ENCODE data around the gene TADA2A.

TADA2A gene

DNA sequence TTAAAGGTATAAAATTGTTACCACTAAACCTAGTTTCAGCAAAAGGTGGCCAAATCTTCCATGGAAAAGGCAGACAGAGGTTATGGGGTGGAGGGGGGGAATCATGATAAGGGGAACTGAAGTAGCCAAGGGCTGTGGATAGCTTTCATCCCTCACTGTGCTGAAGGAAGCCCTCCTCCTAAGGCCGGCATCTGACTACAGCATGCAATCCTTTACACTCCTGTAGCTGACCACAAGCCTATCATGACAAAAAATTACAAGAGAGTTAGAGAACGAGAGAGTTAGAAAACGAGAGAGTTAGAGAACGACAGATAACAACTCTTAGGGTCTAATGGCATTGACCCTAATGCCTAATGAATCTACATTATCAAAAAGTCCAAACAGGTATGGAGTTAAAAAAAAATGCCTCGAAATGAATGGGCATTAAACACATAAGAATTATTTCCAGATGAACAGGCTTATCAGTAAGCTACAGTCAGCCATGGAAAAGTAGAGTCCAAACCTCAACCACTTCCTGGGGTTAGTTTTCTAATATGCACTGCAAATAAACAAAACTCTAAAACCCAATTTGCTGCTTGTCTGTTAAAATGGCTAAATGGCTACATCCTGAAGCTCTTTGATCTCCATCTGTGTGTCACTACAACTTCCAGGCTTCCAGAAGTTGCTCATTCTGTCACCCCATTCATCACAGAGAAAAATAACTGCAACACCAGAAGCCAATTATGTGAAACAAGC, 112.7 kb downstream of the TADA2A start:
- H2BK5ac ChIP-seq (ENCODE audit: low read length) = no peak overlapping the region
- no peaks in the 10 kb centered on the region for H3K9me3 ChIP-seq (replicated peaks in 1 of 2; ENCODE audit: control insufficient read depth in 2 of 2, insufficient read depth in 1 of 2, low read depth in 1 of 2, low read length in 2 of 2)
- no peaks in the 10 kb centered on the region for H3K79me1 ChIP-seq (ENCODE audit: low read depth, low read length)
- no peak overlapping the region for H3K9ac ChIP-seq (ENCODE audit: low read depth, low read length, poor library complexity)
- H4K8ac ChIP-seq (ENCODE audit: low read depth, low read length) = no peak overlapping the region
- H3K18ac ChIP-seq (ENCODE audit: low read length) = no peak overlapping the region
- no peak overlapping the region for H4K91ac ChIP-seq (ENCODE audit: low read depth, low read length, poor library complexity)
- H3K4ac ChIP-seq (ENCODE audit: low read length) = no peak overlapping the region
- no peak overlapping the region for H2BK12ac ChIP-seq (ENCODE audit: low read length)
- H3K23ac ChIP-seq (ENCODE audit: low read depth, low read length, poor library complexity) = no peak overlapping the region
- H3K27me3 ChIP-seq (ENCODE audit: control insufficient read depth in 3 of 3, insufficient read depth in 3 of 3, low read depth in 1 of 3, low read length in 3 of 3) = no peaks in the 10 kb centered on the region
- no peak overlapping the region for H2AK5ac ChIP-seq (ENCODE audit: low read depth, low read length)
- no peak overlapping the region for H3K4me3 ChIP-seq (ENCODE audit: low read length in 2 of 2)
- no peak overlapping the region for H2BK15ac ChIP-seq (ENCODE audit: low read length)
- H3K4me1 ChIP-seq (ENCODE audit: control insufficient read depth in 2 of 2, insufficient read depth in 1 of 2, low read depth in 1 of 2, low read length in 2 of 2) = peaks cover 0 to 10% of the 10 kb centered on the region in 2 donors
- no peak for DNase-seq (ENCODE audit: low spot score)
- no peak overlapping the region for H3K14ac ChIP-seq (ENCODE audit: low read length)
- no peak overlapping the region for H3K27ac ChIP-seq (replicated peaks; ENCODE audit: low read length)
- H3K36me3 ChIP-seq (replicated peaks in 1 of 2; ENCODE audit: control insufficient read depth in 2 of 2, insufficient read depth in 2 of 2, low read length in 2 of 2) = peaks cover 16 to 76% of the 10 kb centered on the region in 2 donors
- no peak overlapping the region for H3K4me2 ChIP-seq (ENCODE audit: insufficient read depth, low read length, poor library complexity, severe bottlenecking)
- no peak overlapping the region for H2AFZ ChIP-seq (ENCODE audit: low read length)
- no CpG with 5 or more reads among the region's 5 CpGs for WGBS, 2 donors (ENCODE audit: extremely low coverage in 2 of 2, insufficient read length in 2 of 2, insufficient replicate concordance in 1 of 2)
- H2BK120ac ChIP-seq (ENCODE audit: low read depth, low read length) = no peak overlapping the region

DNA sequence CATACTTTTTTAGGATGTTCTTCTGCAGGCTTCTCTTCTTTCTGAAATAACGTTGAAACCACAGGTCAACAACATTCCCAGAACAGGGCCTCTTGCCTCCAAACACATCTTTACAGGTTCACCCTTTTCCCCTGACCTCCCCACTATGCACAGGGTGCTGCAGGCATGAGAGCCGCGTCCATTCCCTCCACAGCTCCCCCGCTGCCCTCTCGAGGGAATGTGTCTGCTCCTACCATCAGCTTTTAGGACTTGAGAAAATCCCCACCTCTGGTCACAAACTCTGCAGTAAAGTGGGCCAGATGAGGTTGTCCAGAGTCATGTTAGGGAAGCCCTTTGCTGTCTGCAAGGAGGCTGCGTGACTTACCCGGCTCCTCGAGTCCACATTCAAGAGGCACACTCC, 113.5 kb downstream of the TADA2A start:
- H3K4ac ChIP-seq (ENCODE audit: low read length) = no peak overlapping the region
- H3K14ac ChIP-seq (ENCODE audit: low read length) = no peak overlapping the region
- peaks cover 0 to 10% of the 10 kb centered on the region in 2 donors for H3K4me1 ChIP-seq (ENCODE audit: control insufficient read depth in 2 of 2, insufficient read depth in 1 of 2, low read depth in 1 of 2, low read length in 2 of 2)
- no peak overlapping the region for H2BK120ac ChIP-seq (ENCODE audit: low read depth, low read length)
- H2BK12ac ChIP-seq (ENCODE audit: low read length) = no peak overlapping the region
- H4K91ac ChIP-seq (ENCODE audit: low read depth, low read length, poor library complexity) = no peak overlapping the region
- no peaks in the 10 kb centered on the region for H3K9me3 ChIP-seq (replicated peaks in 1 of 2; ENCODE audit: control insufficient read depth in 2 of 2, insufficient read depth in 1 of 2, low read depth in 1 of 2, low read length in 2 of 2)
- no peak overlapping the region for H4K8ac ChIP-seq (ENCODE audit: low read depth, low read length)
- H3K9ac ChIP-seq (ENCODE audit: low read depth, low read length, poor library complexity) = no peak overlapping the region
- peaks cover 16 to 76% of the 10 kb centered on the region in 2 donors for H3K36me3 ChIP-seq (replicated peaks in 1 of 2; ENCODE audit: control insufficient read depth in 2 of 2, insufficient read depth in 2 of 2, low read length in 2 of 2)
- H2BK5ac ChIP-seq (ENCODE audit: low read length) = no peak overlapping the region
- no peaks in the 10 kb centered on the region for H3K27me3 ChIP-seq (ENCODE audit: control insufficient read depth in 3 of 3, insufficient read depth in 3 of 3, low read depth in 1 of 3, low read length in 3 of 3)
- no peak overlapping the region for H2AFZ ChIP-seq (ENCODE audit: low read length)
- no peak overlapping the region for H3K4me3 ChIP-seq (ENCODE audit: low read length in 2 of 2)
- H3K18ac ChIP-seq (ENCODE audit: low read length) = no peak overlapping the region
- DNase-seq (ENCODE audit: low spot score) = no peak
- no peak overlapping the region for H3K27ac ChIP-seq (replicated peaks; ENCODE audit: low read length)
- no peaks in the 10 kb centered on the region for H3K79me1 ChIP-seq (ENCODE audit: low read depth, low read length)
- no CpG with 5 or more reads among the region's 8 CpGs for WGBS, 2 donors (ENCODE audit: extremely low coverage in 2 of 2, insufficient read length in 2 of 2, insufficient replicate concordance in 1 of 2)
- H2BK15ac ChIP-seq (ENCODE audit: low read length) = no peak overlapping the region
- no peak overlapping the region for H3K23ac ChIP-seq (ENCODE audit: low read depth, low read length, poor library complexity)
- no peak overlapping the region for H3K4me2 ChIP-seq (ENCODE audit: insufficient read depth, low read length, poor library complexity, severe bottlenecking)
- H2AK5ac ChIP-seq (ENCODE audit: low read depth, low read length) = no peak overlapping the region

DNA sequence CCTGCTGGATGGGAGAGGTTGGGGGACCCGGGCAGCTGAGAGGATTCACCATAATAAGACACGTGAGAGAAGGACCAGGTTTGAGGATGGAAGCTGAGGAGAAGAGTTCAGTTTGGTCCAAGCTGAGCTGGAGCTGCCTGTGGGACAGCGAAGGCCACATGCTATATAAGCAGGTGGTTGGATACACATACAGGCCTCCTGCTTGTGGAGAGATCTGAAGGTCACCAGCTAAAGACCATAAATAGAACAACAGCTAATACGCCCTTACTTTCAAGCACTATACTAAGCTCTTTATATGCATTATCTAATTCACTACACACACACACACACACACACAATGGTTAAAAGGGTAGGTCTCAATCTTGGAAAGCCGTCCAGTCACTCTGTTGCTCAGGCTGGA, 115.1 kb downstream of the TADA2A start:
- Histone ChIP-seq H2AK5ac (ENCODE audit: low read depth, low read length) (no peak overlapping the region), H3K18ac (ENCODE audit: low read length) (no peak overlapping the region), H3K36me3 (replicated peaks in 1 of 2; ENCODE audit: control insufficient read depth in 2 of 2, insufficient read depth in 2 of 2, low read length in 2 of 2) (peaks cover 18 to 84% of the 10 kb centered on the region in 2 donors)

DNA sequence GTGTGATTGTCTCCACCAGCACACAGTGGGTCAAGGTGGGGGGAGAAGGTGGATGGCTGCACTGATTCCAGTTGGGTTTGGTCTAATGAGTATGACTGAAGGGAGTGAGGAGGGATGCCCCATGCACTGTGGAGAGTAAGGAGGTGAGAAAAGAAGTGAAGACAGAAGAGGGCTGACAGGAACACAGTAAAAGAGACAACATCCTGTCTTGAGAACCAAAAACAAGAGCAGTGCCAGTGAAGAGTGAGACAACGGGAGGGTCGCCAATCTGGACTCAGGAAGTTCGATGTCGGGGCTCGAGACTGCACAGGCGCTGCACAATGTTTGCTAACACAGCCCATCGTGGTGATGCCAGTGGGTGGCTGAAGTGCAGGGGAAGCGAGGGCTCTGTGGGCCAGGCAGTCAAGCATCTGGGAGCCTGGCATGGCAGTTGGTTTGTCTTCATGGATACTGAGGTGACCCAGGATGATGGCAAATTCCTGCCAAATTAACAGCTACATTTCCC, 117.1 kb downstream of the TADA2A start:
- no peak overlapping the region for H3K4me2 ChIP-seq (ENCODE audit: insufficient read depth, low read length, poor library complexity, severe bottlenecking)
- H2BK15ac ChIP-seq (ENCODE audit: low read length) = no peak overlapping the region
- no peaks in the 10 kb centered on the region for H3K4me1 ChIP-seq (ENCODE audit: control insufficient read depth in 2 of 2, insufficient read depth in 1 of 2, low read depth in 1 of 2, low read length in 2 of 2)
- peaks cover 11 to 84% of the 10 kb centered on the region in 2 donors for H3K36me3 ChIP-seq (replicated peaks in 1 of 2; ENCODE audit: control insufficient read depth in 2 of 2, insufficient read depth in 2 of 2, low read length in 2 of 2)
- no peak overlapping the region for H3K9ac ChIP-seq (ENCODE audit: low read depth, low read length, poor library complexity)
- WGBS, 2 donors (ENCODE audit: extremely low coverage in 2 of 2, insufficient read length in 2 of 2, insufficient replicate concordance in 1 of 2) = no CpG with 5 or more reads among the region's 8 CpGs
- H3K27ac ChIP-seq (replicated peaks; ENCODE audit: low read length) = no peak overlapping the region
- no peak overlapping the region for H3K4ac ChIP-seq (ENCODE audit: low read length)
- no peak overlapping the region for H2AK5ac ChIP-seq (ENCODE audit: low read depth, low read length)
- H3K23ac ChIP-seq (ENCODE audit: low read depth, low read length, poor library complexity) = no peak overlapping the region
- H3K18ac ChIP-seq (ENCODE audit: low read length) = no peak overlapping the region
- H2BK5ac ChIP-seq (ENCODE audit: low read length) = no peak overlapping the region
- H2BK12ac ChIP-seq (ENCODE audit: low read length) = no peak overlapping the region
- no peak overlapping the region for H2BK120ac ChIP-seq (ENCODE audit: low read depth, low read length)
- no peak overlapping the region for H4K8ac ChIP-seq (ENCODE audit: low read depth, low read length)
- no peaks in the 10 kb centered on the region for H3K79me1 ChIP-seq (ENCODE audit: low read depth, low read length)
- no peak for DNase-seq (ENCODE audit: low spot score)
- H2AFZ ChIP-seq (ENCODE audit: low read length) = no peak overlapping the region
- no peak overlapping the region for H4K91ac ChIP-seq (ENCODE audit: low read depth, low read length, poor library complexity)
- no peaks in the 10 kb centered on the region for H3K9me3 ChIP-seq (replicated peaks in 1 of 2; ENCODE audit: control insufficient read depth in 2 of 2, insufficient read depth in 1 of 2, low read depth in 1 of 2, low read length in 2 of 2)
- no peak overlapping the region for H3K4me3 ChIP-seq (ENCODE audit: low read length in 2 of 2)
- no peaks in the 10 kb centered on the region for H3K27me3 ChIP-seq (ENCODE audit: control insufficient read depth in 3 of 3, insufficient read depth in 3 of 3, low read depth in 1 of 3, low read length in 3 of 3)
- H3K14ac ChIP-seq (ENCODE audit: low read length) = no peak overlapping the region

More for the DNA sequence above, 115.1 kb downstream of the TADA2A start:
- Histone ChIP-seq H3K9me3 (replicated peaks in 1 of 2; ENCODE audit: control insufficient read depth in 2 of 2, insufficient read depth in 1 of 2, low read depth in 1 of 2, low read length in 2 of 2) (no peaks in the 10 kb centered on the region), H2BK15ac (ENCODE audit: low read length) (no peak overlapping the region), H2BK5ac (ENCODE audit: low read length) (no peak overlapping the region), H4K91ac (ENCODE audit: low read depth, low read length, poor library complexity) (no peak overlapping the region), H3K27ac (replicated peaks; ENCODE audit: low read length) (no peak overlapping the region), H3K4me3 (ENCODE audit: low read length in 2 of 2) (no peak overlapping the region), H3K9ac (ENCODE audit: low read depth, low read length, poor library complexity) (no peak overlapping the region), H3K4me1 (ENCODE audit: control insufficient read depth in 2 of 2, insufficient read depth in 1 of 2, low read depth in 1 of 2, low read length in 2 of 2) (no peaks in the 10 kb centered on the region), H3K79me1 (ENCODE audit: low read depth, low read length) (no peaks in the 10 kb centered on the region), H3K23ac (ENCODE audit: low read depth, low read length, poor library complexity) (no peak overlapping the region), H3K27me3 (ENCODE audit: control insufficient read depth in 3 of 3, insufficient read depth in 3 of 3, low read depth in 1 of 3, low read length in 3 of 3) (no peaks in the 10 kb centered on the region), H2BK120ac (ENCODE audit: low read depth, low read length) (no peak overlapping the region), H2AFZ (ENCODE audit: low read length) (no peak overlapping the region), H3K4me2 (ENCODE audit: insufficient read depth, low read length, poor library complexity, severe bottlenecking) (no peak overlapping the region), H3K4ac (ENCODE audit: low read length) (no peak overlapping the region), H4K8ac (ENCODE audit: low read depth, low read length) (no peak overlapping the region), H3K14ac (ENCODE audit: low read length) (no peak overlapping the region), H2BK12ac (ENCODE audit: low read length) (no peak overlapping the region)
- no CpG with 5 or more reads among the region's 5 CpGs for WGBS, 2 donors (ENCODE audit: extremely low coverage in 2 of 2, insufficient read length in 2 of 2, insufficient replicate concordance in 1 of 2)
- DNase-seq (ENCODE audit: low spot score) = no peak

All from neuronal stem cell (in vitro differentiated cells).